Adrenal gland (tissue), 5 donors: ENCODE results near the gene CNN3.

Experiments
- CTCF ChIP-seq, 6 experiments: fragments of 450-650 bp in 4 of 6; fragments of 200-600 bp in 2 of 6; sonication (generic) in 1 of 6; IDR thresholded peaks; 1 replicate in 5 of 6; 2 replicates in 1 of 6; pipeline versions ENCODE4 v1.5.1 to v1.8.0; 2016 to 2021; ENCODE audit warnings: antibody characterized with exemption in 6 of 6, mild to moderate bottlenecking in 2 of 6, moderate library complexity in 1 of 6
- POLR2A ChIP-seq, 2 donors: fragments of 450-650 bp; IDR thresholded peaks; one replicate each; pipeline ENCODE4 v1.6.1; 2017; ENCODE audit warnings: antibody characterized with exemption in 2 of 2, mild to moderate bottlenecking in 2 of 2, moderate library complexity in 1 of 2
- donor health status: DM: no; HTN: no; CAD: no.

GRCh38 chr1:94875794-94876193, 51.1 kb downstream of the CNN3 start:
- TF ChIP-seq CTCF (IDR thresholded peaks at IDR 0.05) (no peak), POLR2A (IDR thresholded peaks at IDR 0.05) (no peak)
